Measurements from ENCODE around the gene S100A9. TPM values are rescaled to one million over a fixed set of nuclear protein-coding genes. Genes with fewer than 3 reads are reported as not detected.

Gene S100A9
- total RNA-seq, 1 donor from 2014 or later = not detected

DNA sequence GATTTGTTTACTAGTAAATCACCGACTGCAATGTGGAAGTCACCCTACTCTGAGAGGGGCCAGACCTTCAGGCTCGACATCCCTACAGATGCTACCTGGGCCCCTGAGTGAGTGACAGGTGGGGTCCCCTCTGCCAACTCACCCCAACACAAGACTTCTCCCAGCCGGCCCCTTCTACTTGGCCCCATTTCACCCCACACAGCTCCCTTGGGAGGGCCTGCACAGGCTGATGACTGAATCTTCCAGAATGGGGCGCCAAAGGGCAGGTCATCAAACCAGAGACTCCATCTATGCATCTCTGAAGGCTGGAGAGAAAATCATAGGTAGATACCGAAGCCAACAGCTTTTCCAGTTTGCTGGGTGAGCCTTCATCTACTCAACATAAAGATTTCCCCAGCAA is 42.6 kb downstream of the S100A9 start:
- no peaks in the 10 kb centered on the region for H3K4me1 Mint-ChIP-seq (ENCODE audit: low read depth)
- no peak overlapping the region for H3K27ac Mint-ChIP-seq (ENCODE audit: unreplicated experiment)
- H3K4me3 Mint-ChIP-seq (ENCODE audit: unreplicated experiment) = no peak overlapping the region
- no peaks in the 10 kb centered on the region for H3K9me3 Mint-ChIP-seq (ENCODE audit: low read depth)
- TF ChIP-seq, protein P1, sequence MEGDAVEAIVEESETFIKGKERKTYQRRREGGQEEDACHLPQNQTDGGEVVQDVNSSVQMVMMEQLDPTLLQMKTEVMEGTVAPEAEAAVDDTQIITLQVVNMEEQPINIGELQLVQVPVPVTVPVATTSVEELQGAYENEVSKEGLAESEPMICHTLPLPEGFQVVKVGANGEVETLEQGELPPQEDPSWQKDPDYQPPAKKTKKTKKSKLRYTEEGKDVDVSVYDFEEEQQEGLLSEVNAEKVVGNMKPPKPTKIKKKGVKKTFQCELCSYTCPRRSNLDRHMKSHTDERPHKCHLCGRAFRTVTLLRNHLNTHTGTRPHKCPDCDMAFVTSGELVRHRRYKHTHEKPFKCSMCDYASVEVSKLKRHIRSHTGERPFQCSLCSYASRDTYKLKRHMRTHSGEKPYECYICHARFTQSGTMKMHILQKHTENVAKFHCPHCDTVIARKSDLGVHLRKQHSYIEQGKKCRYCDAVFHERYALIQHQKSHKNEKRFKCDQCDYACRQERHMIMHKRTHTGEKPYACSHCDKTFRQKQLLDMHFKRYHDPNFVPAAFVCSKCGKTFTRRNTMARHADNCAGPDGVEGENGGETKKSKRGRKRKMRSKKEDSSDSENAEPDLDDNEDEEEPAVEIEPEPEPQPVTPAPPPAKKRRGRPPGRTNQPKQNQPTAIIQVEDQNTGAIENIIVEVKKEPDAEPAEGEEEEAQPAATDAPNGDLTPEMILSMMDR (IDR thresholded peaks at IDR 0.05) = no peak
- no peak for DNase-seq (ENCODE audit: low spot score)
- H3K36me3 Mint-ChIP-seq (ENCODE audit: low read depth) = no peaks in the 10 kb centered on the region
- peaks cover 9% of the 10 kb centered on the region for H3K27me3 Mint-ChIP-seq (ENCODE audit: low read depth)

DNA sequence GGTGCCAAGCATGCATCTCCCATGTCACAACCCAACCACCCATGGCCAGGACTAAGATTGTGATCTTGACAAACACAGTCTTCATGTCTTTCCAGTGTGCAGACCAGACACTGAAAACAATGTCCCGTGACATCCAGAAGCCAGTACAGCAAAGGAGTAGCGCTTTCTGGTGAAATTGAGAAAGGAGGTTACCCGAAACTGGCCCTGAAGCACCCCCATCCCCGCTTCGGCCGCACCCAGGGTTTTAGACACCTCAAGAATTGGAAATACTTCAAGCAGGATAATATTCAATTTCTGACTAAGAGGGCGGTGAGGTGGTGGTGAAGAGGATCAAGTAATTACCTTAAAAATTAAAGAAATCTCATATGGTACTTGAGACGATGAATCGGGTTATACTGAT is 43.8 kb downstream of the S100A9 start:
- Mint-ChIP-seq H3K9me3 (ENCODE audit: low read depth) (no peaks in the 10 kb centered on the region), H3K36me3 (ENCODE audit: low read depth) (no peaks in the 10 kb centered on the region), H3K27me3 (ENCODE audit: low read depth) (peaks cover 9% of the 10 kb centered on the region), H3K27ac (ENCODE audit: unreplicated experiment) (no peak overlapping the region), H3K4me3 (ENCODE audit: unreplicated experiment) (no peak overlapping the region), H3K4me1 (ENCODE audit: low read depth) (no peaks in the 10 kb centered on the region)
- DNase-seq (ENCODE audit: low spot score) = no peak
- TF ChIP-seq, protein P1 (IDR thresholded peaks at IDR 0.05) = no peak

- no peak overlapping the region for H3K4me3 Mint-ChIP-seq (ENCODE audit: unreplicated experiment)
- TF ChIP-seq, protein P1 (IDR thresholded peaks at IDR 0.05) = no peak
- H3K9me3 Mint-ChIP-seq (ENCODE audit: low read depth) = no peaks in the 10 kb centered on the region
- no peaks in the 10 kb centered on the region for H3K4me1 Mint-ChIP-seq (ENCODE audit: low read depth)
- H3K27me3 Mint-ChIP-seq (ENCODE audit: low read depth) = peaks cover 6% of the 10 kb centered on the region
- H3K27ac Mint-ChIP-seq (ENCODE audit: unreplicated experiment) = no peak overlapping the region
- H3K36me3 Mint-ChIP-seq (ENCODE audit: low read depth) = no peaks in the 10 kb centered on the region
- no peak for DNase-seq (ENCODE audit: low spot score)
These were observed 44.6 kb downstream of the S100A9 start for GRCh38 chr1:153402226-153402625.

DNA sequence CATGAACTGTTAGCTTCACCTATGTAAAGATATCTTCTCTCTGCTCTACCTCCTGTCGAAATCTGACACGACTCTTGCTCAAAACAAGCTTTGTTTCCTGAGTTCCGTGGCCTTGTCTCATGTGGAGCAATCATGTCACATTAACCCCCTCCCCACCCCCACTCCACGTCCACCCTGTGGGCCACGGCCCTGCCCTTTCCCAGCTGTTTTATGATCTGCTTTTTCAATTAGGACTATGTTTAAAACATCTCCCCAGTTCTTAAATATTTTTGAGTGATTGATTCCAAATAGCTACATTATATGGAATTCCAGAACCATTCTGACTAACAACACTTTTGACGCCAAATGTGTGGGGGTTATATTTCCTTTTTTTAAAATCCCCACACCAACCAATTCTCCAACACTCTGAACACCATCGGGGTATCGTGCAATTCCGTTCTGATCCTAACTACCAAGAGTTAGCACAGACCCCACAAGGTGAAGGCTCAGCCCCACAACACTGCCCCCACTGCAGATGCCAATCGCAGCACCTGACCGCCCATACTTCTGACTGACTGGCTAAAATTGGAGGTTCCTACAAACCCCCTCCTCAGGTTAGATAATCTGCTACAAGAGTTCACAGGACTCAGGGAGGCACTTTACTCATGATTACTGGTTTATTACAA is 45.9 kb downstream of the S100A9 start:
- H3K4me3 Mint-ChIP-seq (ENCODE audit: unreplicated experiment) = no peak overlapping the region
- H3K36me3 Mint-ChIP-seq (ENCODE audit: low read depth) = no peaks in the 10 kb centered on the region
- H3K9me3 Mint-ChIP-seq (ENCODE audit: low read depth) = no peaks in the 10 kb centered on the region
- peaks cover 8% of the 10 kb centered on the region for H3K27me3 Mint-ChIP-seq (ENCODE audit: low read depth)
- H3K4me1 Mint-ChIP-seq (ENCODE audit: low read depth) = no peaks in the 10 kb centered on the region
- DNase-seq (ENCODE audit: low spot score) = no peak
- H3K27ac Mint-ChIP-seq (ENCODE audit: unreplicated experiment) = no peak overlapping the region
- TF ChIP-seq, protein P1 (IDR thresholded peaks at IDR 0.05) = no peak

GRCh38 chr1:153404086-153404635 is 46.5 kb downstream of the S100A9 start:
- TF ChIP-seq, protein P1 (IDR thresholded peaks at IDR 0.05) = no peak
- peaks cover 2% of the 10 kb centered on the region for H3K9me3 Mint-ChIP-seq (ENCODE audit: low read depth)
- no peaks in the 10 kb centered on the region for H3K36me3 Mint-ChIP-seq (ENCODE audit: low read depth)
- peaks cover 10% of the 10 kb centered on the region for H3K27me3 Mint-ChIP-seq (ENCODE audit: low read depth)
- H3K4me1 Mint-ChIP-seq (ENCODE audit: low read depth) = no peaks in the 10 kb centered on the region
- H3K4me3 Mint-ChIP-seq (ENCODE audit: unreplicated experiment) = no peak overlapping the region
- H3K27ac Mint-ChIP-seq (ENCODE audit: unreplicated experiment) = no peak overlapping the region
- DNase-seq (ENCODE audit: low spot score) = no peak

All from chondrocyte (in vitro differentiated cells).